ENCODE measurements around the gene MYO18B.

DNA sequence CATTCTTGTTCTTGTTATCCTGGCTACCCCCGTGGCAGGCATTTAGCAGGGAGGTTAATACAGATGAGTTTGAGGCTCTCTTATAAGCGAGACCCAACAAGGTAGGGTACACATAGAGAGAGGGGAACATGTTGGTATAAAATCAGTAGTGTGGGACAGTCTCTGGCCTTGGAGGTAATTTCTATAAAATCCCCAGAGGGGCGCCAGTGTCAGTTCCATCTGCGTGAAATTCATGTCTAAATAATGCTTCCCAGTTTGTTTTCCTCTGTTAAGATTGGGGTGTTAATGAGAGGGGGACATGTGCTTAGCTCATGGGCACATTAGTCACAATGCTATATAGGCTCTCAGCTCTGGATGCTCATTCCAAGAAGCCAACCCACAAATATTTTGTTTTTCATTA is 150.7 kb downstream of the MYO18B start:
- TF ChIP-seq, protein P1, sequence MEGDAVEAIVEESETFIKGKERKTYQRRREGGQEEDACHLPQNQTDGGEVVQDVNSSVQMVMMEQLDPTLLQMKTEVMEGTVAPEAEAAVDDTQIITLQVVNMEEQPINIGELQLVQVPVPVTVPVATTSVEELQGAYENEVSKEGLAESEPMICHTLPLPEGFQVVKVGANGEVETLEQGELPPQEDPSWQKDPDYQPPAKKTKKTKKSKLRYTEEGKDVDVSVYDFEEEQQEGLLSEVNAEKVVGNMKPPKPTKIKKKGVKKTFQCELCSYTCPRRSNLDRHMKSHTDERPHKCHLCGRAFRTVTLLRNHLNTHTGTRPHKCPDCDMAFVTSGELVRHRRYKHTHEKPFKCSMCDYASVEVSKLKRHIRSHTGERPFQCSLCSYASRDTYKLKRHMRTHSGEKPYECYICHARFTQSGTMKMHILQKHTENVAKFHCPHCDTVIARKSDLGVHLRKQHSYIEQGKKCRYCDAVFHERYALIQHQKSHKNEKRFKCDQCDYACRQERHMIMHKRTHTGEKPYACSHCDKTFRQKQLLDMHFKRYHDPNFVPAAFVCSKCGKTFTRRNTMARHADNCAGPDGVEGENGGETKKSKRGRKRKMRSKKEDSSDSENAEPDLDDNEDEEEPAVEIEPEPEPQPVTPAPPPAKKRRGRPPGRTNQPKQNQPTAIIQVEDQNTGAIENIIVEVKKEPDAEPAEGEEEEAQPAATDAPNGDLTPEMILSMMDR (IDR thresholded peaks at IDR 0.05), result no peak
- TF ChIP-seq POLR2A (IDR thresholded peaks at IDR 0.05) (no peak), POLR2AphosphoS5 (IDR thresholded peaks at IDR 0.05; ENCODE audit: insufficient read depth in 1 of 2, low read depth in 1 of 2) (no peak)

Measured in vagina (tissue), 2 donors.